GM12878 (cell line): ENCODE data around the gene ZNF79. TPM values are rescaled to one million over a fixed set of nuclear protein-coding genes. Genes with fewer than 3 reads are reported as not detected.

ENCODE experiments used
- ATAC-seq: fragments of 200-7000 bp; cut with Tn5 transposase; 3 replicates; pipeline ENCODE4 v1.9.1; 2020; ENCODE audit warnings: mild to moderate bottlenecking, moderate library complexity
- BruUV-seq: library from RNA; stranded (reverse); fragments of 400-500 nt; replicated peaks from 2 replicates; lab custom pipeline; 2021; lab: Mats Ljungman, UMichigan
- CTCF ChIA-PET: fragments of 300-600 bp; sonication (Branson Sonifier 250); formaldehyde crosslinking; extraction: SDS; loops from one replicate; lab custom pipeline; 2021; ENCODE audit warnings: inconsistent platforms; lab: Yijun Ruan, JAX
- POLR2A ChIA-PET: fragments of 350-600 bp; formaldehyde crosslinking; extraction: SDS; loops from one replicate; lab custom pipeline; 2021; ENCODE audit warnings: inconsistent platforms; lab: Charles Lee
- RAD21 ChIA-PET: fragments of 300-600 bp; sonication (Branson Sonifier 250); formaldehyde crosslinking; loops from one replicate; lab custom pipeline; 2023; ENCODE audit warnings: antibody characterized with exemption; ENCODE audit not compliant: unreplicated experiment; lab: Charles Lee
- SMC1A ChIA-PET: fragments of 300-600 bp; sonication (Branson Sonifier 250); formaldehyde crosslinking; loops from one replicate; lab custom pipeline; 2023; ENCODE audit not compliant: unreplicated experiment, uncharacterized antibody; lab: Charles Lee
- DNase-seq: peaks from one replicate; pipeline ENCODE4 v3.0.0-alpha.2; 2011; ENCODE audit warnings: low read depth, low spot score
- FAIRE-seq: peaks from 3 replicates; lab custom pipeline; 2011; peaks lifted over from hg19 to GRCh38; lab: Jason Lieb, UNC
- H2AFZ ChIP-seq: 2 replicates; pipeline ENCODE4 v1.6.0; 2011; ENCODE audit warnings: low read depth, low read length, control low read depth; ENCODE audit not compliant: control insufficient read depth
- H3K27ac ChIP-seq: 2 replicates; pipeline ENCODE4 v1.5.1; 2011; ENCODE audit warnings: control low read depth; ENCODE audit not compliant: control insufficient read depth, insufficient read depth
- H3K27me3 ChIP-seq, 2 experiments: replicated peaks in 1 of 2; 2 replicates each; pipeline versions ENCODE4 v1.6.0 to v1.6.1; 2011; ENCODE audit warnings: low read length in 1 of 2; ENCODE audit not compliant: control insufficient read depth in 2 of 2, insufficient read depth in 2 of 2
- H3K36me3 ChIP-seq, 2 experiments: 2 replicates each; pipeline ENCODE4 v1.5.1; 2011; ENCODE audit warnings: low read length in 1 of 2; ENCODE audit not compliant: control insufficient read depth in 2 of 2, insufficient read depth in 2 of 2
- H3K4me1 ChIP-seq: 2 replicates; pipeline ENCODE4 v1.6.1; 2011; ENCODE audit warnings: mild to moderate bottlenecking, low read length, moderate library complexity, mixed read lengths; ENCODE audit not compliant: control insufficient read depth, insufficient read depth
- H3K4me2 ChIP-seq: 2 replicates; pipeline ENCODE4 v1.6.0; 2011; ENCODE audit warnings: control low read depth; ENCODE audit not compliant: control insufficient read depth, insufficient read depth
- H3K4me3 ChIP-seq: fragments of 200-600 bp; sonication (generic); 2 replicates; pipeline ENCODE4 v1.5.1; 2016
- H3K79me2 ChIP-seq: 2 replicates; pipeline ENCODE4 v1.6.0; 2011; ENCODE audit warnings: low read length; ENCODE audit not compliant: control insufficient read depth, insufficient read depth
- H3K9ac ChIP-seq: 2 replicates; pipeline ENCODE4 v1.8.0; 2011; ENCODE audit warnings: low read length, control low read depth, mixed read lengths; ENCODE audit not compliant: control insufficient read depth, insufficient read depth
- H3K9me3 ChIP-seq: replicated peaks from 3 replicates; pipeline ENCODE4 v1.5.1; 2011; ENCODE audit warnings: mild to moderate bottlenecking, low read length; ENCODE audit not compliant: control insufficient read depth, insufficient read depth
- H4K20me1 ChIP-seq: 2 replicates; pipeline ENCODE4 v1.6.0; 2011; ENCODE audit not compliant: control insufficient read depth, insufficient read depth
- BMI1 ChIP-seq: fragments of 450-650 bp; IDR thresholded peaks from 2 replicates; pipeline ENCODE4 v1.6.1; 2016; ENCODE audit warnings: mild to moderate bottlenecking, moderate library complexity, borderline replicate concordance
- FOXM1 ChIP-seq: IDR thresholded peaks from 2 replicates; pipeline ENCODE4 v1.6.1; 2012; ENCODE audit warnings: low read depth, mild to moderate bottlenecking, inconsistent platforms, low read length, moderate library complexity
- IKZF1 ChIP-seq: fragments of 450-650 bp; conservative IDR thresholded peaks from 2 replicates; pipeline ENCODE4 v1.6.1; 2017; ENCODE audit warnings: antibody characterized with exemption, mild to moderate bottlenecking
- IRF4 ChIP-seq: IDR thresholded peaks from 2 replicates; pipeline ENCODE4 v1.6.1; 2011; ENCODE audit warnings: low read depth, low read length
- KAT2A ChIP-seq: conservative IDR thresholded peaks from 2 replicates; pipeline ENCODE4 v1.6.1; 2011; ENCODE audit warnings: low read depth, low read length; ENCODE audit not compliant: control insufficient read depth
- PAX5 ChIP-seq: IDR thresholded peaks from 2 replicates; pipeline ENCODE4 v1.6.1; 2011; ENCODE audit warnings: low read depth, low read length, borderline replicate concordance
- POLR2A ChIP-seq: IDR thresholded peaks from 2 replicates; pipeline ENCODE4 v1.6.1; 2011; ENCODE audit warnings: low read depth, mild to moderate bottlenecking, low read length
- POLR2AphosphoS5 ChIP-seq: IDR thresholded peaks from 2 replicates; pipeline ENCODE4 v1.6.1; 2011; ENCODE audit warnings: mild to moderate bottlenecking, low read length, inconsistent platforms
- RAD51 ChIP-seq: fragments of 450-650 bp; IDR thresholded peaks from 2 replicates; pipeline ENCODE4 v1.6.1; 2016; ENCODE audit warnings: moderate library complexity, mild to moderate bottlenecking, inconsistent platforms
- RBBP5 ChIP-seq: fragments of 200-600 bp; sonication (generic); conservative IDR thresholded peaks from 2 replicates; pipeline ENCODE4 v1.6.1; 2016
- SMAD5 ChIP-seq: IDR thresholded peaks from 2 replicates; pipeline ENCODE4 v1.6.1; 2016; ENCODE audit warnings: antibody characterized with exemption, low read depth
- SRF ChIP-seq, 2 experiments: IDR thresholded peaks; 2 replicates each; pipeline ENCODE4 v1.6.1; 2011; ENCODE audit warnings: low read depth in 2 of 2, low read length in 2 of 2, mild to moderate bottlenecking in 1 of 2, moderate library complexity in 1 of 2
- YY1 ChIP-seq: IDR thresholded peaks from 2 replicates; pipeline ENCODE4 v1.6.1; 2011; ENCODE audit warnings: low read depth, mild to moderate bottlenecking, low read length
- WGBS: methylation state at CpG from one replicate; pipeline ENCODE4 v1.1.6; 2016; ENCODE audit warnings: low lambda C conversion rate; ENCODE audit not compliant: insufficient replicate concordance, insufficient coverage; ENCODE audit errors: missing lambda C conversion rate; 5-methylcytosine and 5-hydroxymethylcytosine counted together
- in situ Hi-C: fragments of 300-500 bp; cut with MboI; formaldehyde crosslinking; loops from 9 replicates; pipeline ENCODE4 v1.14.3; 2018; ENCODE audit warnings: mixed read lengths
- intact Hi-C: fragments of 100-400 bp; cut with micrococcal nuclease; formaldehyde crosslinking; loops from one replicate; pipeline ENCODE4 v1.14.2; 2022; ENCODE audit not compliant: unreplicated experiment
- polyA plus RNA-seq, 11 experiments: library from polyadenylated mRNA; depleted of rRNA in 4 of 11; unstranded in 6 of 11; stranded (reverse) in 5 of 11; fragments of >200 nt; fragmentation: Nextera tagmentation in 4 of 11; fragmentation: Illumina TruSeq in 1 of 11; extraction: Ambion mirVana in 4 of 11; extraction: Trizol in 1 of 11; gene quantifications; 1 replicate in 1 of 11; 2 replicates in 10 of 11; pipeline versions ENCODE4 v1.2.1 to v1.2.3, GENCODE V29; 2011 to 2016; ENCODE audit warnings: inconsistent platforms in 2 of 11, missing spikeins in 2 of 11, low read depth in 1 of 11
- total RNA-seq, 4 experiments: library from RNA; depleted of rRNA in 3 of 4; stranded (reverse); fragments of >200 nt in 3 of 4; fragmentation: Illumina TruSeq in 1 of 4; extraction: Trizol in 1 of 4; gene quantifications; 2 replicates each; pipeline versions ENCODE4 v1.2.1 to v1.2.3, GENCODE V29; 2013 to 2021
- TF ChIP-seq, protein P1 (sequence below): IDR thresholded peaks from 2 replicates; pipeline ENCODE4 v1.6.1; 2012; ENCODE audit warnings: low read depth, low read length, improper control_type of control experiment
- TF ChIP-seq, protein P2 (sequence below): IDR thresholded peaks from 2 replicates; pipeline ENCODE4 v1.6.1; 2012; ENCODE audit warnings: improper control_type of control experiment, low read depth, low read length; ENCODE audit not compliant: insufficient replicate concordance
- TF ChIP-seq, protein P3 (sequence below): fragments of 450-650 bp; conservative IDR thresholded peaks from 2 replicates; pipeline ENCODE4 v1.6.1; 2017; ENCODE audit warnings: mild to moderate bottlenecking, moderate library complexity

ZNF79 gene
- total and polyA plus RNA-seq, 10 of the 15 experiments (the other 5 are each of a cell fraction or from before 2014, with no cell fraction given), result 1.8 to 14.1 (median 11.7) TPM

DNA sequence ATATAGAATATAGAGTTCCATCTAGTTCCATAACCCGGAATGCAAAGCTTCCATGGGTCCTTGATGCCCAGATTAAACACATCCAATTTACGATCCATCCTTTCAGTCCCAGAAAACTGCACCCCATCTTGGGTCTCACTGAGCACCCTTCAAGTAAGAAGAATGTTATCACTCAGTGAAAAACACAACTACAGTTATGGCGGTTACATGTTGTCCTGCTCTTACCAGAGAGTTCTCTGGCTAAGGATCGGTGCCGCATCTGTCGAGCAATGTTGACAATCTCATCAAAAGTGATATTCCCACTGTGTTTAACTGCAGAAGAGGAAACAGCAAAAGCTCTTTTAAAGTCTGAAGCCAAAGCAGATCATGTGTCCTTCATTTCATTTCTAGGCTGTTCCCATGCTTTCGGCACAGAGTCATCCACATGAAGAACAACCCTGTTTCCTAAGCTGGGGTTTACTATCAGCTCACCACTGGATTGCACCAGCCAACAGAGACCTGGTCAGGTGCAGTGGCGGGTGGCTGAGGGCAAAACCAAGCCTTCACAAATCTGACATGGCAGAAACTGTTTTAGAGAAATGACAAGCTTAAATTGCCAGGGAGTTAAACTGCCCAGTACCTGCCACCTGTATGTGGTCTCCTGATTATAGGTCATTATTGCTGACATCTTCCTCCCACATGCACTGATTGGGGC is 24.1 kb downstream of the ZNF79 start:
- peak overlapping the region; percentile 38 for H3K4me2 ChIP-seq
- peak overlapping the region; percentile 93 for H3K4me3 ChIP-seq
- RAD21 ChIA-PET, result interaction anchor here (1.1 kb wide), 1 partner anchor 25 kb away, joined by 3 read pairs; no protein-coding TSS in a partner anchor
- DNase-seq (no peak), FAIRE-seq (no peak), ATAC-seq (no peak)
- peaks cover 20 to 56% of the 10 kb centered on the region in 2 experiments for H3K36me3 ChIP-seq
- H4K20me1 ChIP-seq, result peaks cover 11% of the 10 kb centered on the region
- POLR2A ChIA-PET, result interaction anchor here (0.5 to 0.7 kb wide), 3 partner anchors 11 to 384 kb away, joined by 3 to 8 read pairs (median 3); no protein-coding TSS in a partner anchor
- H3K27ac ChIP-seq, result no peak overlapping the region
- in situ Hi-C loops (no loop called here), intact Hi-C loops (no loop called here)
- 78% methylated on average over 8 of the region's 8 CpGs for WGBS
- CTCF ChIA-PET, result interaction anchor here (1.6 kb wide), 1 partner anchor 33 kb away, joined by 3 read pairs; no protein-coding TSS in a partner anchor
- no peaks in the 10 kb centered on the region for H3K4me1 ChIP-seq
- H3K79me2 ChIP-seq, result peaks cover 49% of the 10 kb centered on the region
- no peak overlapping the region for H2AFZ ChIP-seq
- H3K9me3 ChIP-seq, result peaks cover 11% of the 10 kb centered on the region
- H3K27me3 ChIP-seq, result no peaks in the 10 kb centered on the region
- TF ChIP-seq SMAD5 (peak; percentile 66; the same call in 1 of the 2 replicates), FOXM1 (no peak), KAT2A (no peak), PAX5 (no peak), IRF4 (no peak), SRF (IDR thresholded peaks at IDR 0.05; ENCODE audit: low read depth in 2 of 2, low read length in 2 of 2) (no peak), BMI1 (no peak), IKZF1 (no peak), POLR2AphosphoS5 (peak; percentile 47; the same call in 1 of the 2 replicates), RAD51 (no peak), RBBP5 (no peak), YY1 (no peak), POLR2A (0 out of 2 replicates have a peak, but pooled peaks have one; percentile 22)
- TF ChIP-seq, protein P1, sequence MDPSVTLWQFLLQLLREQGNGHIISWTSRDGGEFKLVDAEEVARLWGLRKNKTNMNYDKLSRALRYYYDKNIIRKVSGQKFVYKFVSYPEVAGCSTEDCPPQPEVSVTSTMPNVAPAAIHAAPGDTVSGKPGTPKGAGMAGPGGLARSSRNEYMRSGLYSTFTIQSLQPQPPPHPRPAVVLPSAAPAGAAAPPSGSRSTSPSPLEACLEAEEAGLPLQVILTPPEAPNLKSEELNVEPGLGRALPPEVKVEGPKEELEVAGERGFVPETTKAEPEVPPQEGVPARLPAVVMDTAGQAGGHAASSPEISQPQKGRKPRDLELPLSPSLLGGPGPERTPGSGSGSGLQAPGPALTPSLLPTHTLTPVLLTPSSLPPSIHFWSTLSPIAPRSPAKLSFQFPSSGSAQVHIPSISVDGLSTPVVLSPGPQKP, result no peak
- TF ChIP-seq, protein P2, sequence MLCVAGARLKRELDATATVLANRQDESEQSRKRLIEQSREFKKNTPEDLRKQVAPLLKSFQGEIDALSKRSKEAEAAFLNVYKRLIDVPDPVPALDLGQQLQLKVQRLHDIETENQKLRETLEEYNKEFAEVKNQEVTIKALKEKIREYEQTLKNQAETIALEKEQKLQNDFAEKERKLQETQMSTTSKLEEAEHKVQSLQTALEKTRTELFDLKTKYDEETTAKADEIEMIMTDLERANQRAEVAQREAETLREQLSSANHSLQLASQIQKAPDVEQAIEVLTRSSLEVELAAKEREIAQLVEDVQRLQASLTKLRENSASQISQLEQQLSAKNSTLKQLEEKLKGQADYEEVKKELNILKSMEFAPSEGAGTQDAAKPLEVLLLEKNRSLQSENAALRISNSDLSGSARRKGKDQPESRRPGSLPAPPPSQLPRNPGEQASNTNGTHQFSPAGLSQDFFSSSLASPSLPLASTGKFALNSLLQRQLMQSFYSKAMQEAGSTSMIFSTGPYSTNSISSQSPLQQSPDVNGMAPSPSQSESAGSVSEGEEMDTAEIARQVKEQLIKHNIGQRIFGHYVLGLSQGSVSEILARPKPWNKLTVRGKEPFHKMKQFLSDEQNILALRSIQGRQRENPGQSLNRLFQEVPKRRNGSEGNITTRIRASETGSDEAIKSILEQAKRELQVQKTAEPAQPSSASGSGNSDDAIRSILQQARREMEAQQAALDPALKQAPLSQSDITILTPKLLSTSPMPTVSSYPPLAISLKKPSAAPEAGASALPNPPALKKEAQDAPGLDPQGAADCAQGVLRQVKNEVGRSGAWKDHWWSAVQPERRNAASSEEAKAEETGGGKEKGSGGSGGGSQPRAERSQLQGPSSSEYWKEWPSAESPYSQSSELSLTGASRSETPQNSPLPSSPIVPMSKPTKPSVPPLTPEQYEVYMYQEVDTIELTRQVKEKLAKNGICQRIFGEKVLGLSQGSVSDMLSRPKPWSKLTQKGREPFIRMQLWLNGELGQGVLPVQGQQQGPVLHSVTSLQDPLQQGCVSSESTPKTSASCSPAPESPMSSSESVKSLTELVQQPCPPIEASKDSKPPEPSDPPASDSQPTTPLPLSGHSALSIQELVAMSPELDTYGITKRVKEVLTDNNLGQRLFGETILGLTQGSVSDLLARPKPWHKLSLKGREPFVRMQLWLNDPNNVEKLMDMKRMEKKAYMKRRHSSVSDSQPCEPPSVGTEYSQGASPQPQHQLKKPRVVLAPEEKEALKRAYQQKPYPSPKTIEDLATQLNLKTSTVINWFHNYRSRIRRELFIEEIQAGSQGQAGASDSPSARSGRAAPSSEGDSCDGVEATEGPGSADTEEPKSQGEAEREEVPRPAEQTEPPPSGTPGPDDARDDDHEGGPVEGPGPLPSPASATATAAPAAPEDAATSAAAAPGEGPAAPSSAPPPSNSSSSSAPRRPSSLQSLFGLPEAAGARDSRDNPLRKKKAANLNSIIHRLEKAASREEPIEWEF, result no peak
- TF ChIP-seq, protein P3, sequence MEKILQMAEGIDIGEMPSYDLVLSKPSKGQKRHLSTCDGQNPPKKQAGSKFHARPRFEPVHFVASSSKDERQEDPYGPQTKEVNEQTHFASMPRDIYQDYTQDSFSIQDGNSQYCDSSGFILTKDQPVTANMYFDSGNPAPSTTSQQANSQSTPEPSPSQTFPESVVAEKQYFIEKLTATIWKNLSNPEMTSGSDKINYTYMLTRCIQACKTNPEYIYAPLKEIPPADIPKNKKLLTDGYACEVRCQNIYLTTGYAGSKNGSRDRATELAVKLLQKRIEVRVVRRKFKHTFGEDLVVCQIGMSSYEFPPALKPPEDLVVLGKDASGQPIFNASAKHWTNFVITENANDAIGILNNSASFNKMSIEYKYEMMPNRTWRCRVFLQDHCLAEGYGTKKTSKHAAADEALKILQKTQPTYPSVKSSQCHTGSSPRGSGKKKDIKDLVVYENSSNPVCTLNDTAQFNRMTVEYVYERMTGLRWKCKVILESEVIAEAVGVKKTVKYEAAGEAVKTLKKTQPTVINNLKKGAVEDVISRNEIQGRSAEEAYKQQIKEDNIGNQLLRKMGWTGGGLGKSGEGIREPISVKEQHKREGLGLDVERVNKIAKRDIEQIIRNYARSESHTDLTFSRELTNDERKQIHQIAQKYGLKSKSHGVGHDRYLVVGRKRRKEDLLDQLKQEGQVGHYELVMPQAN, result no peak
- H3K9ac ChIP-seq, result peak overlapping the region; percentile 95
- no TSS peak for BruUV-seq
- SMC1A ChIA-PET, result interaction anchor here (0.6 to 1.5 kb wide), 5 partner anchors 15 to 137 kb away, joined by 3 read pairs; partner anchors contain the start of gene ZNF79
